BE2C (cell line): ENCODE results near the gene PIEZO1.
"Not testable (repeated sequence)": the region's sequence is repeated elsewhere in the genome, so short reads cannot be mapped to it uniquely, and the experiment has no call there.

ENCODE experiments used
- DNase-seq: peaks from one replicate; pipeline ENCODE4 v3.0.0-alpha.2; 2020
- H3K27me3 ChIP-seq: fragments of 250-450 bp; sonication (Bioruptor Pico); 2 replicates; pipeline ENCODE4 v1.5.1; 2020; ENCODE audit warnings: mild to moderate bottlenecking
- H3K36me3 ChIP-seq: fragments of 250-450 bp; sonication (Bioruptor Pico); 2 replicates; pipeline ENCODE4 v1.5.1; 2020; ENCODE audit warnings: mild to moderate bottlenecking
- H3K4me1 ChIP-seq: fragments of 250-450 bp; sonication (Bioruptor Pico); 2 replicates; pipeline ENCODE4 v1.5.1; 2020
- H3K4me3 ChIP-seq: 2 replicates; pipeline ENCODE4 v1.5.1; 2011; ENCODE audit warnings: low read depth, low read length
- H3K9me3 ChIP-seq: fragments of 250-450 bp; sonication (Bioruptor Pico); 2 replicates; pipeline ENCODE4 v1.5.1; 2020
- CTCF ChIP-seq: IDR thresholded peaks from 2 replicates; pipeline ENCODE4 v1.5.1; 2012; ENCODE audit warnings: mild to moderate bottlenecking, low read depth, low read length

Gene PIEZO1

DNA sequence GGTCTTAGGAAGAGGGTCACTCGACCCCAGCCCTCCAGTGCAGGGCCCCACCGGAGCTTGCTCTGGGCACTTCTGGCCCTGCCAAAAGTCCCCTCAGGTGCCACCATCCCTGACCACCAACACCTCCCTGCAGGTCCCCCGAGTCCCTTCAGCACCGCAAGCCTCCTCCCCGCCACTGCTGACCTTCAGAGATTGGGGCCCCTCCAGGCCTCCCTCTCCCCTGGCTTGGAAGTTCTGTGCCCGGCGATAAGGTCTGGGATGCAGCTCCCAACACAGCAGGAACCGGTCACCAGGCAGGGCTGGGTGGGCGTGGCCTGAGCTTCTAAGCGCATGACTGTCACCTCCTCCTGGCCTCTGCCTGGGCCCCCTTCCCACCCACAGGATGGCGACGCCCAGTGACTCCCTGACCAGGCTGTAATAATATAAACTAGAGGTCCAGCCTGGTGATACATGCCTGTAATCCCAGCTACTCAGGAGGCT, 11.2 kb downstream of the PIEZO1 start:
- no peak overlapping the region for H3K4me3 ChIP-seq
- H3K27me3 ChIP-seq = peaks cover 11% of the 10 kb centered on the region
- H3K9me3 ChIP-seq = no peaks in the 10 kb centered on the region
- DNase-seq = peak; percentile 52
- H3K36me3 ChIP-seq = no peaks in the 10 kb centered on the region
- peaks cover 23% of the 10 kb centered on the region for H3K4me1 ChIP-seq
- TF ChIP-seq CTCF = no peak

DNA sequence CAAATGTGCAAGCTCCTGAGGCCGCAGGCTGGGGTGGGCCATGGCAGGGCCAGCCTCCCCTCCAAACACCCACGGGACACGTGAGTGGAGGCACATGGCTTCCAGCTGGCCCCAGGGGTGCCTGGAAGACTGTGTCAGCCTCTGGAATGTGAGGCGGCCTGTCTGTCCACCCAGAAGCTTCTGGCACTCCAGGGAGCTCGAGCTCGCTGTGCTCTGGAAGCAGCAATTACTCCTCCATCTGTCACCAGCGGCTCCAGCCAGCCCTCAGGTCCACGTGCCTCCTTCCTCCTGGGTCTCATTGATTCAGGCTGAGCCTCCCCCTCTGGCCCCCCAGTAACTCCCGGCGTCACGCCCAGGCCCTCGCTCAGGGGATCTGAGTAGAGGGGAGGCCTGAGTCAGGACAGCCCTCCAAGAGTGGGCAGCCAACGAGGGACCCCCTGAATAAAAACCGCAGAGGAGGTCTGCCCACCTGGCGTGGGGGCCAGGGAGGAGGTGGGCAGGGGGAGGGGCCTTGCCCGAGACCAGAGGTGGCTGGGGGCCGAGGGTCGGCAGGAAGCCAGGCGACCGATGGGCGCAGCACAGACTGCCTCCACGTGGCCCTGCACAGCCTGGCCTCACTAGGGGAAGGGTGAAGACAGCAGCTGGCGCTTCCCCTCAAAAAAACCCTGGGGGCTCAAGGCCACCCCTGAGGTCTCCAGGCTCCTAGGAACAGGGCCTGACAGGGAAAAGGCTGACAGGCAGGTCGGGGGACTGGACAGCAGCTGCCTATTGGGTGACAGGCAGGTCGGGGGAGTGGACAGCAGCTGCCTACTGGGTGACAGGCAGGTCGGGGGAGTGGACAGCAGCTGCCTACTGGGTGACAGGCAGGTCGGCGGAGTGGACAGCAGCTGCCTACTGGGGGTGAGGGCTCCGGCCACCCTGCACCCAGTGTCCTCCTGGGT, 11.9 kb downstream of the PIEZO1 start:
- no peak for TF ChIP-seq CTCF
- H3K4me3 ChIP-seq = no peak overlapping the region
- H3K9me3 ChIP-seq = no peaks in the 10 kb centered on the region
- peak; percentile 68 for DNase-seq
- peaks cover 11% of the 10 kb centered on the region for H3K27me3 ChIP-seq
- peaks cover 24% of the 10 kb centered on the region for H3K4me1 ChIP-seq
- H3K36me3 ChIP-seq = no peaks in the 10 kb centered on the region

GRCh38 chr16:88771781-88772180, 13.2 kb downstream of the PIEZO1 start:
- not testable (repeated sequence) for H3K36me3 ChIP-seq, H3K9me3 ChIP-seq, H3K4me3 ChIP-seq, DNase-seq
- H3K4me1 ChIP-seq = peaks cover 26% of the 10 kb centered on the region
- H3K27me3 ChIP-seq = peaks cover 11% of the 10 kb centered on the region

DNA sequence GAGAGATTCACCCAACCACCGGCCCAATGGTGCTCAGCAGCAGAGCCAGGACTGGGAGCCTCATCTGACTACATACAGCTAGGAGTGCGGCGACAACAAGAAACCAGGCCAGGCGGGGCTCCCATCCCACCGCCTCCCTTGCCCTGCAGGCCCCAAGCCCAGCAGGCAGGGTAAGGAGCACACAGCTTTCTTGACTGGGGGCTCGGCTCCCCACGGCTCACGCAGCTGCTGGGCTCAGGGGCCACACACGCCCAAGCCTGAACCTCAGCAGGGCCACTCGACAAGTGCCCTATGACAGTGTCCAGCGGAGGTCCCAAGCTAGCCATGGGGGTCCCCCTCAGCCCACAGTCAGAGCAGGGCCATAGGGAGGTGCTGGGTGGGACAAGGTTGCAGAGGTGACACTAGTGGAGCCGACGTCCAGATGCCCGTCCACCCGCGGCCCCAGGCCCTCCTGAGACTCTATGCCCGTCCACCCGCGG, 13.7 kb downstream of the PIEZO1 start:
- TF ChIP-seq CTCF = no peak
- DNase-seq = no peak
- Histone ChIP-seq H3K4me1 (peaks cover 26% of the 10 kb centered on the region), H3K36me3 (no peaks in the 10 kb centered on the region), H3K4me3 (no peak overlapping the region), H3K27me3 (peaks cover 11% of the 10 kb centered on the region), H3K9me3 (no peaks in the 10 kb centered on the region)

- TF ChIP-seq CTCF = no peak
- no peaks in the 10 kb centered on the region for H3K9me3 ChIP-seq
- H3K4me3 ChIP-seq = peak overlapping the region; percentile 31
- H3K27me3 ChIP-seq = peaks cover 11% of the 10 kb centered on the region
- peaks cover 26% of the 10 kb centered on the region for H3K4me1 ChIP-seq
- DNase-seq = peak; percentile 78
- H3K36me3 ChIP-seq = no peaks in the 10 kb centered on the region
These were observed 14.3 kb downstream of the PIEZO1 start for GRCh38 chr16:88770461-88771293.

- no peaks in the 10 kb centered on the region for H3K36me3 ChIP-seq
- peaks cover 11% of the 10 kb centered on the region for H3K27me3 ChIP-seq
- H3K9me3 ChIP-seq = no peaks in the 10 kb centered on the region
- DNase-seq = peak; percentile 62
- H3K4me3 ChIP-seq = peak overlapping the region; percentile 31
- no peak for TF ChIP-seq CTCF
- H3K4me1 ChIP-seq = peaks cover 26% of the 10 kb centered on the region
These were observed 15.2 kb downstream of the PIEZO1 start for GRCh38 chr16:88769617-88770460.
